Ishikawa (cell line): ENCODE results near the gene HIC1.

ENCODE experiments used
- CEBPB ChIP-seq: IDR thresholded peaks from 2 replicates; pipeline ENCODE4 v1.6.1; 2012
- CREB1 ChIP-seq: IDR thresholded peaks from 2 replicates; pipeline ENCODE4 v1.6.1; 2012; ENCODE audit warnings: low read depth
- EGR1 ChIP-seq: IDR thresholded peaks from 2 replicates; pipeline ENCODE4 v1.6.1; 2012
- EP300 ChIP-seq: IDR thresholded peaks from 2 replicates; pipeline ENCODE4 v1.6.1; 2012; ENCODE audit warnings: borderline replicate concordance
- FOXM1 ChIP-seq: IDR thresholded peaks from 2 replicates; pipeline ENCODE4 v1.6.1; 2012; ENCODE audit warnings: low read depth, borderline replicate concordance
- NFIC ChIP-seq: IDR thresholded peaks from 2 replicates; pipeline ENCODE4 v1.6.1; 2012
- RAD21 ChIP-seq: IDR thresholded peaks from 2 replicates; pipeline ENCODE4 v1.6.1; 2012; ENCODE audit warnings: low read depth
- TAF1 ChIP-seq: IDR thresholded peaks from 2 replicates; pipeline ENCODE4 v1.6.1; 2012; ENCODE audit warnings: low read depth, mild to moderate bottlenecking
- TCF12 ChIP-seq: IDR thresholded peaks from 2 replicates; pipeline ENCODE4 v1.6.1; 2012; ENCODE audit warnings: low read depth
- TEAD4 ChIP-seq: IDR thresholded peaks from 2 replicates; pipeline ENCODE4 v1.6.1; 2012
- YY1 ChIP-seq: IDR thresholded peaks from 2 replicates; pipeline ENCODE4 v1.6.1; 2012; ENCODE audit warnings: low read depth
- ZBTB7A ChIP-seq: IDR thresholded peaks from 2 replicates; pipeline ENCODE4 v1.6.1; 2012; ENCODE audit warnings: low read depth
- TF ChIP-seq, protein P1 (sequence below): IDR thresholded peaks from 2 replicates; pipeline ENCODE4 v1.6.1; 2012
- TF ChIP-seq, protein P2 (sequence below): IDR thresholded peaks from 2 replicates; pipeline ENCODE4 v1.6.1; 2012; ENCODE audit warnings: low read depth, mild to moderate bottlenecking
- TF ChIP-seq, protein P3 (sequence below): IDR thresholded peaks from 2 replicates; pipeline ENCODE4 v1.6.1; 2012

HIC1 gene

DNA sequence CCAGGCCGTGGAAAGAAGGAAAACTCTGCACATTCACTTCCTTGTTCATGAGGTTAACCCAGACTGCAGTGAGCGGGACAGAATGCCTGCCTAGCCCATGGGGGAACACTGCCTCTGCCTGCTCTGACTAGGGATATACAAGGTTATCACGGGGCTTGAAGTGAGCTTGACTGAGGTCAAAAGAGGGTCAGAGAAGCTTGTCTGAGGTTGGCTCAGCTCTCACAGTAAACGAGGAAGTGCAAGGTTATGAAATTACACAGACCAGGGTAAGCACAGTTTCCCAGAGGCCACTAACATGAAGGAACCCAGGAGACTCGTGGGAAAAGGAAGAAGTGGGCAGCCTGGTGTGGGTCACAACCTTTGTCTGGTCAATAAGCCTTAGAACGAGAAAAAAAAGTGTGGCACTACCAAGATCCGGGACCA, 28.7 kb downstream of the HIC1 start:
- TF ChIP-seq CEBPB, result no peak
- TF ChIP-seq, protein P1, sequence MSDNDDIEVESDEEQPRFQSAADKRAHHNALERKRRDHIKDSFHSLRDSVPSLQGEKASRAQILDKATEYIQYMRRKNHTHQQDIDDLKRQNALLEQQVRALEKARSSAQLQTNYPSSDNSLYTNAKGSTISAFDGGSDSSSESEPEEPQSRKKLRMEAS, result no peak
- TF ChIP-seq RAD21, result no peak
- no peak for TF ChIP-seq YY1
- no peak for TF ChIP-seq EP300
- TF ChIP-seq, protein P2, sequence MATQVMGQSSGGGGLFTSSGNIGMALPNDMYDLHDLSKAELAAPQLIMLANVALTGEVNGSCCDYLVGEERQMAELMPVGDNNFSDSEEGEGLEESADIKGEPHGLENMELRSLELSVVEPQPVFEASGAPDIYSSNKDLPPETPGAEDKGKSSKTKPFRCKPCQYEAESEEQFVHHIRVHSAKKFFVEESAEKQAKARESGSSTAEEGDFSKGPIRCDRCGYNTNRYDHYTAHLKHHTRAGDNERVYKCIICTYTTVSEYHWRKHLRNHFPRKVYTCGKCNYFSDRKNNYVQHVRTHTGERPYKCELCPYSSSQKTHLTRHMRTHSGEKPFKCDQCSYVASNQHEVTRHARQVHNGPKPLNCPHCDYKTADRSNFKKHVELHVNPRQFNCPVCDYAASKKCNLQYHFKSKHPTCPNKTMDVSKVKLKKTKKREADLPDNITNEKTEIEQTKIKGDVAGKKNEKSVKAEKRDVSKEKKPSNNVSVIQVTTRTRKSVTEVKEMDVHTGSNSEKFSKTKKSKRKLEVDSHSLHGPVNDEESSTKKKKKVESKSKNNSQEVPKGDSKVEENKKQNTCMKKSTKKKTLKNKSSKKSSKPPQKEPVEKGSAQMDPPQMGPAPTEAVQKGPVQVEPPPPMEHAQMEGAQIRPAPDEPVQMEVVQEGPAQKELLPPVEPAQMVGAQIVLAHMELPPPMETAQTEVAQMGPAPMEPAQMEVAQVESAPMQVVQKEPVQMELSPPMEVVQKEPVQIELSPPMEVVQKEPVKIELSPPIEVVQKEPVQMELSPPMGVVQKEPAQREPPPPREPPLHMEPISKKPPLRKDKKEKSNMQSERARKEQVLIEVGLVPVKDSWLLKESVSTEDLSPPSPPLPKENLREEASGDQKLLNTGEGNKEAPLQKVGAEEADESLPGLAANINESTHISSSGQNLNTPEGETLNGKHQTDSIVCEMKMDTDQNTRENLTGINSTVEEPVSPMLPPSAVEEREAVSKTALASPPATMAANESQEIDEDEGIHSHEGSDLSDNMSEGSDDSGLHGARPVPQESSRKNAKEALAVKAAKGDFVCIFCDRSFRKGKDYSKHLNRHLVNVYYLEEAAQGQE, result no peak
- no peak for TF ChIP-seq TAF1

DNA sequence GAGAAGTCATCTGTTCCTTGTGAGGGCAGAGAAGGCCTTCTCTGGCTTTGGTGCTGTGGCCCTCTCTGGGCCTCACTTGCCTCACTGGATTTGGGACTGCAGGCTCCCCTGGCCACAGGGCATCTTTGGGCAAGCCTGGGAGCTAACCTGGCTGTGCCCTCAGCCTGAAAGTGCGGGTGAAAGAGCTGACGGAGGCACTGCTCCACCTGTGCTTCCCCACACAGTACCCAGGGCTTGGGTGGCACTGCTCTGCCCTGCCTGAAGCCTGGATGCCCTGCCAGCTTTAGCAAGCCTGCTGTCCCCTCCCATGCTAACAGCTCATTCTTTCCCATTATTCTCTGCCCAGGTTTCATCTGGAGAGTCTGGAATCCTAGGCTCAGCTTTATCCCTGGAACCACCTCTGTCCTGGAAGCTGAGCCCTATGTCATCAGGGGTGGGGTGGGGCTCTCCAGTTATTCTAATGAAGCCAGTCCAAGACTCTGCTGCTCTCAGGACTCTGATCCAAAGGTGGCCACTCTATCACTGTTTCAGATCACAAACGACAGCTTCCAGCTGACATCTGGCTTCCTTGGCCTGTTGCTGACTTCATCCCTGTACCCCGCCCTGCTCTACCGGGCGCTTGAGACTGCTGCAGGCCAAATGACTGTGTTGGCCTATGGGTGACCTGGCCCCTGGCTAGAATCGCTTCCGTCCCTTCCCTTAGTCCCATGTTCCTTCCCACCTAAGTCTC, 29.3 kb downstream of the HIC1 start:
- TF ChIP-seq, protein P3, sequence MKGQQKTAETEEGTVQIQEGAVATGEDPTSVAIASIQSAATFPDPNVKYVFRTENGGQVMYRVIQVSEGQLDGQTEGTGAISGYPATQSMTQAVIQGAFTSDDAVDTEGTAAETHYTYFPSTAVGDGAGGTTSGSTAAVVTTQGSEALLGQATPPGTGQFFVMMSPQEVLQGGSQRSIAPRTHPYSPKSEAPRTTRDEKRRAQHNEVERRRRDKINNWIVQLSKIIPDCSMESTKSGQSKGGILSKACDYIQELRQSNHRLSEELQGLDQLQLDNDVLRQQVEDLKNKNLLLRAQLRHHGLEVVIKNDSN, result no peak
- TF ChIP-seq EGR1 (no peak), YY1 (no peak), TAF1 (no peak), TEAD4 (no peak), CREB1 (no peak)

DNA sequence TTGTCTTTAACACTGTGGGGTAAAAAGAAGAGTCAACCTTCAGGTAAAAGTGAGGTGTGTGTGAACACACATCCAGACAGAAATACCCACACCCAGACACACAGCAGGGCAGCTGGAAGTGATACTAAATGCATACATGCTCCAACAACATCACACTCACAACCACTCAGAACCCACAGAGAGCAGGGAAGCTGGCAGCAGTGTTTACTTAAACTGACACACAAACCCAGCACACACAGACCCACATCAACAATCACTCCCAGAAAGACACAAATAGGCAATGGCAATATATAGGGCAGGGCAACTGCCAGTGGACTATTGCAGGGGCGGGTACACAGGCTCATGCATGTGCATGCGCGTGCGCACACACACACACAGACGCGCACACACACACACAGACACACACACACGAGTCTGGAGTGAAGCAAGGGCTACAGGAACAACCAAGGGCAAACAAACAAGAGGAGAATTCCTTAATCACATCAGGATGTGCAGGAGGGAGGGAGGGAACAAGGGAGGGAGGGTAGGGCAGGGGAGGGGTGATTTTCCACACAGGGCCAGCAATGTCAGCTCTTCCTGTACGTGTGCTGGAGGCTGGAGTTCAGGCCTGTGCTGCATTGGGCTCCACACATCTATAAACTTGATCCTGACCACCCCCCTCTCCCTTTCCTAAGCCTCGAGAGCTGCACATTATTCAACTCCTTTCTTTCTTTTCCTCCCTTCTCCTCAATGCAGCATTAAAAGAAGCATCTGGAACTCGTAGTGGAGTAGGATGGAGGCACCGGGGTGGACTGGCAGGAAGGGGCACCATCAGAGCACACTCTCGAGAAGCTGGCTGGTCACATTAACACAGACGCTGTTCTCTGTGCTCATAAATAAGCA, 30.1 kb downstream of the HIC1 start:
- no peak for TF ChIP-seq YY1
- no peak for TF ChIP-seq CREB1
- TF ChIP-seq, protein P2, result no peak
- TF ChIP-seq CEBPB, result no peak
- TF ChIP-seq, protein P1, result no peak
- no peak for TF ChIP-seq FOXM1
- TF ChIP-seq NFIC, result no peak
- no peak for TF ChIP-seq RAD21
- TF ChIP-seq TCF12, result no peak
- TF ChIP-seq ZBTB7A, result no peak
- no peak for TF ChIP-seq TAF1
- TF ChIP-seq EP300, result no peak
- no peak for TF ChIP-seq TEAD4
- TF ChIP-seq, protein P3, result no peak
- no peak for TF ChIP-seq EGR1

DNA sequence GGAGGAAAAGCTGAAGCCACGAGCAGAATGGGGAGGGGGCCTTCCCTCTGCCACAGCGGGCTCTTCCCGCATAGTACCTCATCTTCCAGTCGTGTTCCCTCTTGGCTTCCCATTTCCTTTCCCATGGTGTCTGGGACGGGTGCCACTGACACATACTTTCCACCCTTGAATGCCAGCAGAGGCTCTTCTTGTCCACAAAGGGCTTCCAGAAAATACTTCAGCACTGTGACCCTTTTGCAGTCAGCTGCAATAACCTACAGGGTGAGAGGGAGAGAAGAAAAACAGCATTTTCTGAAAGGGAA, 30.7 kb downstream of the HIC1 start:
- no peak for TF ChIP-seq EGR1
- TF ChIP-seq, protein P1, result no peak
- TF ChIP-seq CEBPB, result no peak
- no peak for TF ChIP-seq TEAD4
- TF ChIP-seq FOXM1, result no peak
- TF ChIP-seq YY1, result no peak
- TF ChIP-seq NFIC, result no peak
- TF ChIP-seq EP300, result no peak
- TF ChIP-seq, protein P2, result no peak
- TF ChIP-seq ZBTB7A, result no peak
- TF ChIP-seq, protein P3, result no peak
- TF ChIP-seq TCF12, result no peak
- TF ChIP-seq RAD21, result no peak
- TF ChIP-seq TAF1, result no peak
- no peak for TF ChIP-seq CREB1
